ENCODE results near the gene MBNL2.

DNA sequence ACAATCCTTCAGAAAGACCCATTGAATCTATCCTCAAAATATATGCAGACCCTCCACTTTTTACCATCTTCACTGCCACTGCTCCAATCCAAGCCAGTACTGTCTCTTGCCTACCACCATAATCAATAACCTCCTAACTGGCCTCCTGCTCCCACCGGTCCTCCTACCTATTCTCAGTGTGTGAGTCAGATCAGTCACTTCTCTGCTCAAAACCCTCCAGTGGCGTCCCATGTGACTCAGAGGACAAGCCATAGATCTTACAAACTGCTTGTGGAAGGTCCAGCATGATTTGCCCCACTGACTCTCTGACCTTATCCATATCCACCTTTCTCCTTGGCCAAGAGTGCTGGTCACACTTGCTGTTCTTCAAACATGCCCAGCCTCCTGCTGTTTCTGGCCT is 23.4 kb upstream of the MBNL2 start:
- TF ChIP-seq POLR2AphosphoS5 (IDR thresholded peaks at IDR 0.05) (no peak), EP300 (IDR thresholded peaks at IDR 0.05) (no peak), POLR2A (IDR thresholded peaks at IDR 0.05) (no peak)
- TF ChIP-seq, protein P1, sequence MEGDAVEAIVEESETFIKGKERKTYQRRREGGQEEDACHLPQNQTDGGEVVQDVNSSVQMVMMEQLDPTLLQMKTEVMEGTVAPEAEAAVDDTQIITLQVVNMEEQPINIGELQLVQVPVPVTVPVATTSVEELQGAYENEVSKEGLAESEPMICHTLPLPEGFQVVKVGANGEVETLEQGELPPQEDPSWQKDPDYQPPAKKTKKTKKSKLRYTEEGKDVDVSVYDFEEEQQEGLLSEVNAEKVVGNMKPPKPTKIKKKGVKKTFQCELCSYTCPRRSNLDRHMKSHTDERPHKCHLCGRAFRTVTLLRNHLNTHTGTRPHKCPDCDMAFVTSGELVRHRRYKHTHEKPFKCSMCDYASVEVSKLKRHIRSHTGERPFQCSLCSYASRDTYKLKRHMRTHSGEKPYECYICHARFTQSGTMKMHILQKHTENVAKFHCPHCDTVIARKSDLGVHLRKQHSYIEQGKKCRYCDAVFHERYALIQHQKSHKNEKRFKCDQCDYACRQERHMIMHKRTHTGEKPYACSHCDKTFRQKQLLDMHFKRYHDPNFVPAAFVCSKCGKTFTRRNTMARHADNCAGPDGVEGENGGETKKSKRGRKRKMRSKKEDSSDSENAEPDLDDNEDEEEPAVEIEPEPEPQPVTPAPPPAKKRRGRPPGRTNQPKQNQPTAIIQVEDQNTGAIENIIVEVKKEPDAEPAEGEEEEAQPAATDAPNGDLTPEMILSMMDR (IDR thresholded peaks at IDR 0.05) = no peak
